IPS DF 4.7 (cell line): ENCODE measurements around the gene CSNK1D.

Source experiments
- DNase-seq: peaks from one replicate; pipeline ENCODE4 v3.0.0-alpha.2; 2013; ENCODE audit warnings: low spot score; ENCODE audit errors: extremely low read depth

Gene CSNK1D

DNA sequence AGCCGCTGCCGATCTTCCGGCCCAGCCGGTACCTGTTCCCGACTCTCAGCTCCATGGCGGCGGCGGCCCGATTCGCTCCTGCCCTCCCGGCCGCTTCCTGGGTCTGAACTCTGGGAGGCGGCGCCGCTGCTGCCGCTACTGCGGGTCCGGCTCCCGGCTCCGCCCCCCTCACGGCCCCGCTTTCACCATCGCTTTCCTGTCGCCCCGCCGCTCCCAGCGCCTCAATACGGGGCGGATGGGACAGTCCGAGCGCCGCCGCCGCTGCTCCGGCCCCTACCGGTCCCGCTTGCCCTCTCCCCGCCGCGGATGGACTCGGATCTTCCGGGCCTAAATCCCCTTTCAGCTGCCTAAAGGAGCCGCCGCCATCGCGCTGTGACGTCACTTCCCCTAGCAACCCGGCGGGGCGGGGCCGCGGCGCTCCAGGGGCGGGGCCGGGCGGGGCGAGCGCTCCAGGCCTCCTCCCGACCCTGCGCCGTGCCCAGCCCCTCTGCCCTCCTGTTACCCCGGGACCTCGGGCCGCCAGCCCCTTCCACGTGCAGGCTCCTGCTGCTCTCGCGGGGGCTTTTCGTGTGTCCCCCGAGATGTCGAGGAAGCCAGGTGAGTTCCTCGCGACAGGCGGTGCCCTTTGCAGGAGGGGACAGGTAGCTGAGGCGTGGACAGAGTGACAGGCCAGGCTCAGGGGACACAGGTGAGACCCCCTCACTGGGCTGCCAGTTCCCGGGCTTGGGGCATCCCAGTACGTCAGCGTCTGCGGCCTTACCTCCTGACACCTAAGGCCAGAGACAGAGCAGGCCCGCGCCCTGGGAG is at the start of gene CSNK1D:
CSNK1D (minus strand) TSS at position 374 of the 807 bp plus-strand sequence; CDS start at position 55, 319 bp downstream.
- no peak for DNase-seq

DNA sequence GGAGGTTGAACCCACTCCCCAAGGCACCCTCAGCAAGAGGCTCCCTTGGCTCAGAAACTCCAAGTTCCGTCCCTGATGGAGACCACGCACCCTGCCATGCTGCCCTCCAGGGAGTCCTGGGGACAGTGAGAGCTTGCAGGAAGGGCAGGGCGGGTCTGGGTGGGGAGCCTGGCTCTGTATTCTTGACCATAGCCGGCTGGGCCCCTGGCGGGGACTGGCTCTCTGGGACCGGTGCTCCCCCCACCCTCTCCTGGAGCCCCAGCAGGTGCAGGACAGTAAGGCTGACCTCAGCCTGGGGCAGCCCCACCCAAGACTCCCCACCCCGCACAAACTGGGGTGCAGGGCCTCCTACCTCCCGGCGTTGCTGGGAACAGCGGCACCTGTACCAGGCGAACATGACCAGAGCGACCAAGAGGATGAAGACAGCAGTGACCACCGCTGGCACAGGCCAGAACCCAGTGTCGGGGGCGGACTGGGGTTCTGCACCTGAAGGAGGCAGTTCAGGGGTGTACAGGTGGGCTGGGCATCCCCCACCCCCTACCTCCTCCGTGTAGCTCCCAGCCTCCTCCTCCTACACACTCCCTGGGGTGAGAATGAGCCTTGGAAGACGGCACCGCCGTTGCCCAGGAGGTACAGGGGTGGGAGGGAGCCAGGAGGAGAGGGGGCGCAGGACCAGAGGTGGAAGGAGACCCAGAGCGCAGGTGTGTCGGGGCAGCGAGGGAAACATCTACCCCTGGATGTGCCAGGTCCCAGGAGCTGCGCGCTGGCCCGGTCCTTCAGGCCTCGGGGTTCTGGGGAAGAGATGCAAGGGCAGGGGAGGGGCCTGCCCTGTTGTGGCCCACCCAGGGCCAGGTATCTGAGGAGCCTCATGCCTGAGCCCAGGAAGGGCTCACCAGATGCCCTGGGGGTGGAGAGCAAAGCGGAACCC is 49.3 kb upstream of the CSNK1D start:
- no peak for DNase-seq

DNA sequence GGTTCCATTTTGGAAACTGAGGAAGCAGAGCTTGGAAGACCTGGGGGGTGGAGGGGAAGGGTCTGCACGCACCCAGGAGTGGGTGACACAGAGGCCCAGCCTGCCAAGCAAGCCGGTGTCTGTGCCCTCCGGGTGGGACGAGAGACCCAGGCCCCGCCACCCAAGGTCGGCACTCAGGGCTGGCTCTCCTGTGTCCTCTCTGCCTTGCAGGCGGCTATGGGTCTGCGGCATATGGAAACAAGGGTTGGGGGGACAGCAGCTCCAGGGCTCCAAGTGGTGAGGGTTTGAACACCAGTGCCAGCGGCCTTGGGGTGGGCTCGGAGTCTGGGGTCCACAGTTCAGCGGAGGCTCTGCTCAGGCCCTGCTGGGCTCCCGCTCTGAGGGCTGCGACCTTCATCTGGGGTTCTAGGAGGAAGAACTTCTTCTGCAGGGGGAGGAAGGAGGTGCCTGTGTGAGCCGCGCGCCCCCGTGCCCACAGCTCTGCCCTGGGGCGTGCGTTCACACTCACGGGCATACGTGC is 48.5 kb upstream of the CSNK1D start:
- DNase-seq: no peak

DNA sequence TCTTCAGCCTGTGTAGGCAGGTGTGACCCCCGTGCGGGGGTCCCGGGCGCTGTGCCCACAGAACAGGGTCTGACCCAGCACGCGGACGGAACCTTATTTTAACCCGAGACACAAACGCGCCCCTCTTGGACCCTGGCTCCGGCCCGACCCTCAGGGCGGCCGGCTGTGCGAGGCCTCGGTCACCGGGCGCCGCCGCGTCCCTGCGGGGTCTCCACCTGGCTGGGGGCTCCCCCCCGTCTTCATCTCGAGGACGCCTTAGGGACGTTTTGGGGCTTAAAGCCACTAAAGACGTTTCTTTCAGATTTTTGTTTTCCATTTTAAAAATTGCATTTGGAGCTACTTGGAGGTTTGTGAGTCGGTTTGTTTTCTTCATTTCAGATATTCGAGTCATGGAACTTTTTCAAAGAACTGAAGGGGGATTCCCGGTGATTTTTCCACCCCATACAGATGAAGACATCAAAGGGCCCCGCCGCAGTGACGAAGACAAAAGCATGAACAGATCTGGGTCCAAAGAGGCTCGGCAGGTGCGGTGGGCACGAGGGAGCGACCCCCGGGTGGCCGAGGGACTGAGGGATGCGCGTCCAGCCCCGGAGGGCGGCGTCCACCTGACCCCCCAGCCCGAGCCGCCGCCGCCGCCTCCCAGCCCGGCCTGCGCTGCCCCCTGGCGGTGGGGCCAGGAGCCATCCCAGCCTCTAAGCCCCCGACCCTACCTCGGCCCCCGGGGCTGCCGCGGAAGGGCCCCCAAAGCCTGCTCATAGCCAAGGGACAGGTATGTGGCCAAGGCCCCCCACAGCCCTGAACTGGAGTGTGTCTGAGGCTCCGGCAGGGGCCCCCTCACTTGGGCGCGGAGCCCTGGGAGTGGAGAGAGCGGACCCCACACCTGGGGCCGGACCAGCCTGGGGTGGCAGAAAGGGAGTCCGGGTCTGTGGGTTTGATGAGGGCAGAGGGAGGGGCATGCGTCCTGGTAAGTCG is 47.7 kb upstream of the CSNK1D start:
- DNase-seq: no peak

DNA sequence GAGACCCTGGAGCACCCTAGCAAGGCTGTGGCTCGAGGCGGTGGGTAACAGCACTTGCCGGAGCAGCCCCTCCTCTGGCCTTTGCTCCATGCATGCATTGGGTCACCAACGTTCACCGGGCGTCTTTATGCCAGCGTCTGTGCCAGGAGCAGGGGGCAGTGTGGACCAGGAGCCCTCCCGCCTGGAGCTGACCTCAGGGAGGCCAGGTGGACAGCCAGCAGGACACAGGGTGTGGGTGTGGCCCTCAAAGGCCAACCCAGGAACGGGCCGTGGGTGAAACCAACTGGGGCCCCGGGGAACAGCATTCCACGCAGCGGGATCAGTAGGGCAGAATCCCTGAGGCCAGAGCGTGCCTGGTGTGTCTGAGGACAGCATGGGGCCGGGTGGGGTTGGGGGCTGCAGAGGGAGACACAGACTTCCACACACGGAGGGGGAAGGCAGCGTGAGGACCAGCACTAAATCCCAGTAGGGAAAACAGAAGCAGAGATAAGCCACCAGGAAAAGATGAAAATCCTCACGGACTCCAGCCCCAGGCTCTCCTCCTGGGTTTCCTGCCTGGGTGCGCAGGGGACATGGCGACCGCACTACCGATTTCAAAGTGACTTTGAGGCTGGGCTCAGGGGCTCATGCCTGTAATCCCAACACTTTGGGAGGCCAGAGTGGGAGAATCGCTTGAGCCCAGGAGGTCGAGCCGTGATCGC is 46.8 kb upstream of the CSNK1D start:
- DNase-seq: no peak

DNA sequence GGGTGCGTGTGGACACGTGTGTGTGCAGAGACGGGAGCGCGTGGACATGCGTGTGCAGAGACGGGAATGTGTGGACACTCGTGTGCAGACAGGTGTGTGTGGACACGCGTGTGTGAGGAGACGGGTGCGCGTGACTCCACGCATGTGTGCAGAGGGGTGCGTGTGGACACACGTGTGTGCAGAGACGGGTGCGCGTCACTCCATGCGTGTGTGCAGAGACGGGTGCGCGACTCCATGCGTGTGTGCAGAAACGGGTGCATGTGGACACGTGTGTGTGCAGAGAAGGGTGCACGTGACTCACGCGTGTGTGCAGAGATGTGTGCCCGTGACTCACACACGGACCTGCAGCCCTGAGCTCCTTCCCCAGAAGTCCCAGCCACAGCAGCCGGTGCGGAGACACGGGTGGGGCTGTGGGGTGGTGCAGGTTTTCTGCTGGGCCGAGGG is 46.1 kb upstream of the CSNK1D start:
- no peak for DNase-seq

DNA sequence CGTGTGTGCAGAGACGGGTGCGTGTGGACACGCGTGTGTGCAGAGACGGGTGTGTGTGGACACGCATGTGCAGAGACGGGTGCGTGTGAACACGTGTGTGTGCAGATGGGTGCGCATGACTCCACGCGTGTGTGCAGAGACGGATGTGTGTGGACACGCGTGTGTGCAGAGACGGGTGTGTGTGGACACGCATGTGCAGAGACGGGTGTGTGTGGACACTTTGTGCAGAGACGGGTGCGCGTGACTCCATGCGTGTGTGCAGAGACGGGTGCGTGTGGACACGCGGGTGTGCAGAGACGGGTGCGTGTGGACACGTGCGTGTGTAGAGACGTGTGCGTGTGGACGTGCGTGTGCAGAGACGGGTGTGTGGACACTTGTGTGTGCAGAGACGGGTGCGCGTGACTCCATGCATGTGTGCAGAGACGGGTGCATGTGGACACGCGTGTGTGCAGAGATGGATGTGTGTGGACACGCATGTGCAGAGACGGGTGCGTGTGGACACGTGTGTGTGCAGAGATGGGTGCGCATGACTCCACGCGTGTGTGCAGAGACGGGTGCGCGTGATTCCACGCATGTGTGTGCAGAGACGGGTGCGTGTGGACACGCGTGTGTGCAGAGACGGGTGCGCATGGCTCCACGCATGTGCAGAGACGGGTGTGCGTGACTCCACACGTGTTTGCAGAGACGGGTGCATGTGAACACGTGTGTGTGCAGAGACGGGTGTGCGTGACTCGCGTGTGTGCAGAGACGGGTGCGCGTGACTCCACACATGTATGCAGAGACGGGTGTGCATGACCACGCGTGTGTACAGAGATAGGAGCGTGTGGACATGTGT is 45.5 kb upstream of the CSNK1D start:
- no peak for DNase-seq

DNA sequence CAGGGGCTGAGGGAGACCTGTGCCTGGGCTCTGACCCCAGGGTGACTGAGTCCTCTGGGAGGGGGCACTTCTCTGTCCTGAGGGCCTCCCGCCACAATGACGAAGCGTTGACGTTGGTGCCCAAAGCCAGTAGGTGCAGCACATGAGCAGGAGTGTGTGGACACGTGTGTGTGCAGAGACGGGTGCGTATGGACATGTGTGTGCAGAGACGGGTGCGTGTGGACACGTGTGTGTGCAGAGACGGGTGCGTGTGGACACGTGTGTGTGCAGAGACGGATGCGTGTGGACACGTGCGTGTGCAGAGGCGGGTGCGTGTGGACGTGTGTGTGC is 44.6 kb upstream of the CSNK1D start:
- DNase-seq: no peak

DNA sequence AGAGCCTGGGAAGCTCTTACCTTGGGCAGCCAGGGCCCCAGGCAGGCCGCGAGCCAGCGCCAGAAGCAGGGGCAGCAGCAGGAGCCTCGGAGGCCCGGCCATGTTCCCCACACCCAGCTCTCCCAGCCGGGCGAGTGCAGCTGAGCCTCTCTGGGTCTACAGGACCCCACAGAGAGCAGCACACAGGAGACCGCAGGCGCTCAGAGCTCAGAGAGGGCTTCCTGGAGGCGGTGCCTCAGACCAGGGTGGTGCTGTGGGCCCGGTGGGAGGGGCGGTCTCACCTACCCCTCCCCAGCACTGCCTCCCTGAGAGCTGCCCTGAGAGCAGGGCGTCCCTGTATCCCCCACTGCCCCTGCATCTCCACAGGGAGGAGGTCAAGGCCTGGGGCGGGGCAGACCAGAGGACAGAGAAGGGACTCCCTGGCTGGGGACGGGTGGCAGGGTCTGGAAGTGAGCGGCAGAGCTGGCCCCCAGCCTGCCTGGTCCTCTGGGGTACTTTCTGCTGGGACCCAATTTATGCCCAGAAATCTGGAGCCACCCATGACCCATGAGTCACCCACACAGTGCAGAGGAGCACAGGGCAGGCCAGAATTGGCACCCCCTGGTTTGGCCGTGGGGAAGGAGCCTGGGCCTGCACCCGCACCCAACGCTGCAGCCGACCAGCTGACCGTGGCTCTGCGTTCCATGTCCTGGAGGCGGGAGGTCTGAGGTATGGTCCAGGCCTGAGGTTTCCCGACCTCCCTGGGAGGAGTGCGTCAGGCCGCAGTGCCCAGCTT is 44.1 kb upstream of the CSNK1D start, which contains the start of gene CD7:
CD7 (minus strand) TSS at position 215 of the 775 bp plus-strand sequence; CDS start at position 102, 113 bp downstream.
- DNase-seq: no peak

DNA sequence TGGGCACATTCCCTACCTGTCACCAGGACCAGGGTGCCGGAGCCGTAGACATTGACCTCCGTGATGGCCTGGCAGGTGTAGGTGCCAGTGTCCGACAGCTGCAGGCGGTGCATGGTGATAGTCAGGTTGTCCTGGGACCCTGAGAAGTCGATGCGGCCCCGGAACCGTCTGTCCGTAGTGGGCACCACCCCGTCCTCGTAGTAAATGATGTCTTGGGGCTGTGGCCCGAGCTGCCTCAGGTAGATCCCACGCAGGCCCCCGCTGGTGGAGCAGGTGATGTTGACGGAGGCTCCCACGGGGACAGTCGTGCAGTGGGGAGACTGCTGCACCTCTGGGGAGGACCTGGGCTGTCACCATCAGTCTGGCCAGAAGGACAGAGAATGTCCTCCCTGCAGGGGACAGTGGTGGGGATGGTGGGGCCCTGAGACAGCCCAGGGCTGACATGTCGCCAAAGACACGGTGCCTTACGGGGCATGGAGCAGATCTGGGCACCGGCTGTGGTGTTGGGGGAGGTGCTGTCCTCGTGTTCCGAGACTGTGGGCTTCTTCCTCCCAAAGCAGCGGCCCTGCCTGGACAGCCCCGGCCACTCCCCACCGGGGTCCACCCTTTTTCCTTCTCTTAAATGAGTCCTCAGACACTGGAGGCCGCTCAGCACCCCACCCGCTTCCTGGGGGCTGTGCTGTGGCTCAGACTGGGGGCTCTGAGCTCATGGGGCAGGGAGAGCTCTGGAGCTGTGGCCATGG is 43.3 kb upstream of the CSNK1D start:
- no peak for DNase-seq

DNA sequence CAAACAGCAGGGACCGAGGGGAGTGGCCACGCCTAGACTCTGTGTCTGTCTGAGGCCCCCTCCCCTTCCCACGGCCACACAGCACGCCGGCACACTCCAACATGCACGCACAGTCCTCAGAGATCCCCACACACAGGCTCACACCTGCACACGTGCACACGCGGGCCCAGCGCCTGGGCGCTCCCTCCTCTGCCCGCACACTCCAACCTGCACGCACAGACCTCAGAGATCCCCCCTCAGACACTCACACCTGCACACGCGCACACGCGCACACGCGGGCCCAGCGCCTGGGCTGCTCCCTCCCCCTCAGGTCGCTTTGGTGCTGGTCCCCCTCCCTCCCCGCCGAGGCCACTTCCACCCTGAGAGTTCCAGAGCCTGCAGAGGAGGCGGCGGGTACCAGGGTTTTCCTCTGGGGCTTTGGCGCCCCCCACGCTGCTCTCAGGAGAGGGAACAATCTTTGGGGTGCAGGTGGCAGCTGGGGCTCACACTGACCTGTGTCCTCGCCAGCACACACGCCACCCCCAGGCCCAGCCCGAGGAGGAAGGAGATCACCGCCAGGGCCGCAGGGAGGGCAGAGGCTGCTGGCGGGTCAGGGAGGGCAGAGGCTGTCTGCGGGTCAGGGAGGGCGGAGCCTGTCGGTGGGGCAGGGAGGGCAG is 42.3 kb upstream of the CSNK1D start:
- DNase-seq: no peak

DNA sequence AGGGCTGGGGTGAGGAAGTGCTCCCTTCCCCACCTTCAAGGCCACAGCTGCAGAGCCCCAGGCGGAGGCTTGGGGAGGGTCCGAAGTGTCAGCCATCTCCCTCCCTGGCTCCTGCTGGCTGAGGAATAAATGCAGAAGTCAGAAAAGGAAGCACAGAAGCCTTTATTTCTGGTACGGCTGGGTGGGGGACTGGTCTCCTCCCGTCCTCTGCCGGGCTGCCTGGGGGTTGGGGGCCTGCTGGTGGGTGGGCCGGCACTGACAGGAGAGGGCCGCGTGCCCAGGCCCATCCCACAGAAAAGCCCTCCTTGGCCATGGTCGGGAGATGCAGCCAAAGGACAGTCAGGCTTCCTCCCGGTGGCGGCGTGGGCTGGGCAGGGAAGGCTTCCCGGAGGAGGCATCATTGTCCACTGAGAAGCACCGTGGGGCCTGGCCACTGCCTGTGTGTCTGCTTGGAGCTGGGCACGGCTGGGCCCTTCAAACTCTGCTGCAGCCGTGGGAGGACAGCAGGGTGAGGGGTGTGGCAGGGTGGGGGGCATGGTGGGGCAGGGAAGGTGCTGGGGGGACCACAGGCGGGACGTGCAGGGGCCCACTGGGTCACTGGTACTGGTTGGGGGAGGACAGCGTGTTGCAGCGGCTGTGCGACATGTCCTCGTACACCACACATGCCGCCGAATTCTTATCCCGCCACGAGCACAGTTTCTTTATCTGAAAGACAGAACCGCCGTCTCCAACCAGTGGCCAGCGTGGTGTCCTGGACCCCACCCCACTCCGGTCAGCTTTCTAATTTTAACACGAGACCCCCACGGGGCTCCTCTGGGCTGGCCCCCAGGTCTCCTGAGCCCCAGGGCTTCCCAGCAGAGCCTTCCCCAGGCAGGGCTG is 41.5 kb upstream of the CSNK1D start:
- no peak for DNase-seq

DNA sequence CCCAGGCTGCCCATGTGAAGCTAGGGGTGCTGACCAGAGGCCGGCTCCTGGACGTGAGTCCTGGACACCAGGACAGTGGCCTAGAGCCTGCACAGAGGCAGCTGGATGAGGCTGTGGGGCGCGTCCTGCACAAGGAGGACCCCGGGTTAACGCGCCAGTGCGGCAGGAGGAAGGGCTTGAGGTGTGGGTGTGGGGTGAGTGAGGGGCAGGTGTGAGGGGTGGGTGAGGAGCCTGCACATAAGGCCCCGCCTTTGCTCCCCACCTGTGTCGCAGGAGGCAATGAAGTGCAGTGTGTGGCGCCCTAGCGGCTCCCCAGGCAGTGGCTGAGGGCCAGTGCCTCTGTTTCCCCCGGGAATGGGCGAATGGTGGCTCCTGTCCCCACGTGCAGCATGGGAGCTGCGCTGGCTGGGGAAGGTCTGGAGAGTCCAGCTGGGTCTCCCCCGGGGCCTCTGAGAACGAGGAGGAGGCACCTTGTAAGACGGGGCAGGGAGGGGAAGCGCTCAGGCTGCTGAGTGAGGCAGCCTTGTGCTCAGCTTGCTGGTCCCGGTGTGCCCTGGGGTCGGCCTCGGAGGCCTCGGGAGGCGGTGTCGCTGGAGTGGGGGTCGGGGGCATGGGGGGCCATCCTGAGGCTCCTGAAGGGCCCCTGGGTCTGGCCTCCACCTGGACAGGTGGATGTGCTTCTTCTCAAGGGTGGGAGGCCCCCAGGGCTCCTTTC is 40.7 kb upstream of the CSNK1D start:
- DNase-seq: no peak

DNA sequence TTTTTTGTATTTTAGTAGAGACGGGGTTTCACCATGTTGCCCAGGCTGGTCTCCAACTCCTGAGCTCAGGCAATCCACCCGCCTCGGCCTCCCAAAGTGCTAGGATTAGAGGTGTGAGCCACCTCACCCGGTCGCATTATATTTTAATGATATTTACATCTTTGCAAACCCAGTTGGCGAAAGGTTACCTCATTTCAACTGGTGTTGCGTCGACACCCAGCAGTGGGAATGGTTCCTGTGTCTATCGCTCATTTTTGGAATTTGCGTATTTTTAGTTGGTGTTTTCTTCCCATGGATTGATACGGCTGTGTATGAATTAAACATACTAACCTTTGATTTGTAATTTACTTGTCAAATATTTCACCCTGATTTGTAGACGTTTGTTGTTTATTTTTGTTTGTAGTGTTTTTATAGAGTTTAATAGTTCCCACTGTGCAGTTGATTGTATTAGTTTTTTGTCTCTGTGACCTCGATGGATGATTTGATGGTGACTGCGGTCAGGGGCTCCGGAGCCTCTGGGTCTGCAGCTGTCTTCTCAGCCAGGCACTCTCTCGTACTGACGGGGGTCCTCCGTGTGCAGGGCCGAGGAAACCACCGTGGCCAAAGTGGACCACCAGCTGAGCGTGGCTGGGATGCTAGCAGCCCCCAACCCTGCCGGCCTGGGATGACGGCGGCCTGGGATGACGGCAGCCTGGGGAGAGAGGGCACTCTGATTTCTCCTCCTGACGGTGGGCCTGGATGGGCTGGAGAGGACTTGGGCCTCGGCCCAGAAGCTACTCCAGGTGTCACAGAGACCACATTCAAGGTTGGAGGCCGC is 39.9 kb upstream of the CSNK1D start:
- no peak for DNase-seq

DNA sequence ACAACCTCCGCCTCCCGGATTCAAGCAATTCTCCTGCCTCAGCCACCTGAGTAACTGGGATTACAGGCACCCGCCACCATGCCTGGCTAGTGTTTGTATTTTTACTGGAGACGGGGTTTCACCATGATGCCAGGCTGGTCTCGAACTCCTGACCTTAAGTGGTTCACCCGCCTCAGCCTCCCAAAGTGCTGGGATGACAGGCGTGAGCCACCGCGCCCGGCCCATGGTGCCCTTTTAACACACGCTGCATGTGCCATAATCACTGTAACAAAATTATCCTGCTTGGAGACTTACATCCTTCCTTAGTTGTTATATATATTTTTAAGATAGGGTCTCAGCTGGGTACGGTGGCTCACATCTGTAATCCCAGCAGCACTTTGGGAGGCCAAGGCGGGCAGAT is 38.5 kb upstream of the CSNK1D start:
- no peak for DNase-seq
